Activated CD4-positive, alpha-beta T cell treated with anti-CD3 and anti-CD28 coated beads for 4 hours (primary cell): Measurements from ENCODE around the gene RXFP4.
A peak's percentile ranks its signal among the peaks of the same experiment; 100 is the strongest.
"Not testable (repeated sequence)": the region's sequence is repeated elsewhere in the genome, so short reads cannot be mapped to it uniquely, and the experiment has no call there.

Experiments used
- DNase-seq, 2 donors: peaks; one replicate each; pipeline ENCODE4 v3.0.0-alpha.2; 2020

Gene RXFP4

GRCh38 chr1:155940993-155941844 lies at the start of gene RXFP4:
RXFP4 (plus strand) TSS chr1:155941638; CDS start chr1:155941710, 72 bp downstream.
- no peak for DNase-seq

- DNase-seq: no peak
These were observed 48.6 kb upstream of the RXFP4 start for GRCh38 chr1:155892796-155893195.

GRCh38 chr1:155893389-155894142 lies 47.9 kb upstream of the RXFP4 start:
- DNase-seq: peak; percentile 4 to 17

DNA sequence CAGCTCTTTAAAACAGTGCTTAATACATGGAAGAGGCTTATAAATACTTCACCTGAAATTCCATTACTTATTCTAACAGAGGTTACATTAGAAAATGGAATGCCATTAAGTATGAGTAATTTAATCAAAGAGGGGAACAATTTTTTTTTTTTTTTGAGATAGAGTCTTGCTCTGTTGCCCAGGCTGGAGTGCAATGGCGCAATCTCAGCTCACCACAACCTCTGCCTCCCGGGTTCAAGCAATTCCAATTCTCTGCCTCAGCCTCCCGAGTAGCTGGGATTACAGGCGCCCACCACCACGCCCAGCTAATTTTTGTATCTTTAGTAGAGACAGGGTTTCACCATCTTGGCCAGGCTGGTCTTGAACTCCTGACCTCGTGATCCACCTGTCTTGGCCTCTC lies 45.8 kb upstream of the RXFP4 start:
- not testable (repeated sequence) for DNase-seq

DNA sequence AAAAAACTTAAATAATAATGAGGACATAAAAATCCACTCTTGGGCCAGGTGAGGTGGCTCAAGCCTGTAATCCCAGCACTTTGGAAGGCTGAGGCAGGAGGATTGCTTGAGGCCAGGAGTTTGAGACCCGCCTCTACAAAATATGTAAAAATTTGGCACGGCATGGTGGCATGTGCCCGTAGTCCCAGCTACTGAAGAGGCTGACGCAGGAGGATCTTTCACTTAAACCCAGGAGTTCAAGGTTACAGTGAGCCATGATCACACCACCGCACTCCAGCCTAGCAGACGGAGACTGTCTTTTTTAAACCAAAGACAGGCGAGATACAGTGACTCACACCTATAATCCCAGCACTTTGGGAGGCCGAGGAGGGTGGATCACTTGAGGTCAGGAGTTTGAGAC lies 45.0 kb upstream of the RXFP4 start:
- DNase-seq: not testable (repeated sequence)

DNA sequence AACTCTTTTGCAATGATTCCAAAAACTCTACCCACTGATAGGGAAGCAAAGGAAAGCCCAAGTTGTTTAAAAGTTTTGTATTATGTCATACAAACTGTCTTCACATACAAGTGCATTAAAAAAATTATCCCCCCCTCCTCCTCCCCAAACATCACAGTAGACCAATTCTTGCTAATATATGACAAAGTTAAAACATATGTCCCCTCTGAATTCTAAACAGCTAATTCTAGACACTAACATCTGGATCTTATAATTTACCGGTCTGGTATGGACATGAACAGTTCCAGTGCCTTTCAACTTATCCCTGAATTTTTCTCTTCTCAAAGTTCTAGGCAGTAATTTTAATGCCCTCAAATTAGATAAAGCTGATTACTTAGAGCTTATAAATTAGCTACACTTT lies 43.7 kb upstream of the RXFP4 start:
- no peak for DNase-seq

- no peak for DNase-seq
These were observed 42.5 kb upstream of the RXFP4 start for GRCh38 chr1:155898888-155899287.

DNA sequence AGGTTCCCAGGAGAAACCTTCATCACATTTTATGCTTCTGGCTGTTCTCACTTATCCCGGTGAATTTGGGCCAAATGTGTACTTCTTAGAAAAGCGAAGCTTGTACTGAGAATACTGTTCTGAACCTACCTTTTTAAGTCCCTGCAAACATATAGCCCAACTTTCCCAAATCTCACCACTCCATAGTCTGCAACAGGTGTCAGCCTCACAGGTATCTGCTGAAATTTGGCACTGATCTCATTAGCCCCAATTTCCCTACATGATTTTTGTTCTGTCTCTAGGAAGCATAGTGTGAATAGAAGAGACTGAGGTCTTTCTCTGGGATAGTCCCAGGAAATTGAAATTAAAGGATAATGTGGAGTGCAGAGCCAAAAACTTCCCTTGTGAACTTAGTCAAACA lies 41.8 kb upstream of the RXFP4 start:
- DNase-seq: no peak

- DNase-seq: no peak
These were observed 41.3 kb upstream of the RXFP4 start for GRCh38 chr1:155900161-155900560.

DNA sequence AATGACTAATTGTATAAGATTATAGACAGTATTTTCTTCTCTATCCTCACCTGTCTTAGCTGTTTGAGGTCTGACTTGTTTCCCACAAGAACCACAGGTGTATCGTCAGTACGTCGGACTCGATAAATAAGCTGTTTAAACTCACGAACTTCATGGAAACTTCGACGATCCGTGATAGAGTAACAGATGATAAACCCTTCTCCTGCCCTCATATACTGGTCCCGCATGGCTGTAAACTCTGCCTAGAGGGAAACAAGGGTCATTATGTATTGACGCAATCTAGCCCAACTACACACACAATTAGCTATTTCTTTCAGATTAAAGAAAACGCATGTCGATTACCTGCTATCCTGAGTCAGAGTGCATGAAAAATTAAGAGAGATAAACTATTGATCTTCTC lies 37.2 kb upstream of the RXFP4 start:
- DNase-seq: no peak

DNA sequence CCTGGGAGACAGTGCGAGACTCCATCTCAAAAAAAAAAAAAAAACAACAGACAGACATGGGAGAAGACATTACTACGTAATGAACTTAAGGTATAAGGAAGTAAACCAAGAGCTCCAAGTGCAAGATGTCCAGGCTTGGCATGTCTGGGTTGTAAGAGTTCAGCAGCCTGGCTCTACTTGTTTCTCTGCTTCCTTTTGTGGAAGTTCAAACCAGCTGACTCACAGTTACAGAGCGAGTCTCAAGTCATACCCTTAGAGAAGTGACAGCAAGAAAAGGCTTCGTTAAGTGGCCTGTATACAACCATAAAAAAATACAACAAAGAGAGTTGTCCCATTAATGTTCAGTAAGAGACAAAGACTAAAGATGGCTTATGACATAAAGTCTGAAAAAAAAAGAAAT lies 31.5 kb upstream of the RXFP4 start:
- peak in 1 of 2 donors; percentile 12 for DNase-seq

GRCh38 chr1:155910621-155911121 lies 30.8 kb upstream of the RXFP4 start:
- DNase-seq: no peak

- peak; percentile 81 to 83 for DNase-seq
These were observed 30.0 kb upstream of the RXFP4 start, which contains the start of gene RIT1 for GRCh38 chr1:155911156-155912055. RIT1 (minus strand) TSS chr1:155911349; CDS start chr1:155910761, 588 bp downstream.

DNA sequence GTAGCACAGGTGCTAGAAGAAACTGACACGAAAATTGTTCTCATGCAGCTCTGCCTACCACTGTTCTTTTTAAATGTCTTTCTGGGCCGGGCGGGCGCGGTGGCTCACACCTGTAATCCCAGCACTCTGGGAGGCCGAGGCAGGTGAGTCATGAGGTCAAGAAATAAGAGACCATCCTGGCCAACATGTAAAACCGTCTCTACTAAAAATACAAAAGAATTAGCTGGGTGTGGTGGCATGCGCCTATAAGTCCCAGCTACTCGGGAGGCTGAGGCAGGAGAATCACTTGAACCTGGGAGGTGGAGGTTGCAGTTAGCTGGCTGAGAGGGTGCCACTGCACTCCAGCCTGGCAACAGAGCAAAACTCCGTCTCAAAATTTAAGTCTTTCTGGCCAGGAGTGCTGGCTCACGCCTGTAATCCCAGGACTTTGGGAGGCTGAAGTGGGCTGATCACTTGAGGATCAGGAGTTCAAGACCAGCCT lies 29.3 kb upstream of the RXFP4 start:
- no peak for DNase-seq

GRCh38 chr1:155913969-155914757 lies 27.3 kb upstream of the RXFP4 start:
- no peak for DNase-seq

DNA sequence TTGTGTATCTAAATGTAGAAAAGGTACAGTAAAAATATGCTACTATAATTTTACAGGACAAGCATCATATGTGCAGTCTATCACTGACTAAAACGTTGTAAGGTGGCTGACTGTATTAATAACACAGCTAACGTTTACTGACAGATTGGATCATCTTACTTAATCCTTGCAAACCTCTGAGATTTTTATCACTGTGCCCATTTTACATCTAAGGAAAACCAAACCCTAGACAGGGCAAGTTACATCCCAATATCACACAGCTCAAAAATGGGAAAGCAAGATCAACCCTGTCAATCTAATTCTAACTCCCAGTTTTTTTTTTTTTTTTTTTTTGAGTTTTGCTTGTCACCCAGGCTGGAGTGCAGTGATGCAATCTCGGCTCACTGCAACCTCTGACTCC lies 22.8 kb upstream of the RXFP4 start:
- DNase-seq: no peak

- DNase-seq: no peak
These were observed 21.6 kb upstream of the RXFP4 start for GRCh38 chr1:155919801-155920200.

DNA sequence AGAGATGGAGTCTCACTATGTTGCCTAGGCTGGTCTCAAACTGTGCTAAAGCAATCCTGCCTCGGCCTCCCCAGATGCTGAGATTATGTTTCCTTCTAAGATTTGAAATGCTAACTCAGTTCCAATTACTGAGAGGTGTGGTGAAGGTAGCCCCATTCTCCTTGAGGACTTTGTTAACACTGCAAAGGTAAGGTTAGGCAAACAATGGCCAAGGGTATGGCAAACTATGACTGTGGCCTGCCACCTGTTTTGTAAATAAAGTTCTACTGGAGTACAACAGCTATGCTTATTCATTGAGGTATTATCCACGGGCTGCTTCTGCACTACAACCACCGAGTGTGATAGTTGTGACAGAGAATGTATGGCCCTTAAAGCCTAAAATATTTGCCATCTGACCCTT lies 20.7 kb upstream of the RXFP4 start:
- no peak for DNase-seq

DNA sequence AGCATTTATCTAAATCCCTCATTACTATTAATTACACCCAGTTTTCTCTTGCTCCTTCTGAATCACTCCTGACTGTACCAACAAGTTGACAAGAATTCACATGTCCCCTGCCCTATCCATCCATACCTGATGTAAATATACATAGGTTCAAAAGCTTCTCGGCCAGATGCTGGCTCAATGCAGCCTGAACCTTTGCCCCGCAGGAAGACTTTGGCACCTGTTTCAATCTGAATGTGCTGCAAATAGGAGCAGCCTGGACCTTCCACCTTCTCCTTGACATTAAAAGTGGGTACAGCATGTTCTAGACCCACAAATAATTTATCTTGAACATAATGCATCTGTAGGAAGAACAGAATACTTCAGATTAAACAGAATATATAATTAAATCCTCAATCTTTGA lies 15.9 kb upstream of the RXFP4 start:
- DNase-seq: no peak

GRCh38 chr1:155929057-155929456 lies 12.4 kb upstream of the RXFP4 start:
- DNase-seq: no peak

DNA sequence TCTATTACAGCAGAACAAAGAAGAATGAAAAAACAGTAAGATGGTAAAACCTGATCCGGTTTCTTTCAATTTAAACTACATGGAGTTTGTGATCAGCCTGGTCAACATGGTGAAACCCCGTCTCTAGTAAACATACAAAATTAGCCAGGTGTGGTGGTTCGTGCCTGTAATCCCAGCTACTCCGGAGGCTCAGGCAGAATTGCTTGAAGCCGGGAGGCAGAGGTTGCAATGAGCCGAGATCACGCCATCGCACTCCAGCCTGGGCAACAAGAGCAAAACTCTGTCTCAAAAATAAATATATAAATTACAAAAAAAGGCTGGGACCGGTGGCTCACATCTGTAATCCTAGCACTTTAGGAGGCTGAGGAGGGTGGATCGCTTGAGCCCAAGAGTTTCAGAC lies 10.7 kb upstream of the RXFP4 start:
- DNase-seq: not testable (repeated sequence)
